Measurements from ENCODE around the gene CLN6.

Gene CLN6

GRCh38 chr15:68229386-68230156 is at the start of gene CLN6:
Gene CLN6 (minus strand): TSS chr15:68229728. CDS start chr15:68229584, 144 bp downstream.
- DNase-seq (ENCODE audit: insufficient read length, low spot score) (peak; percentile 84), FAIRE-seq (peak; percentile 59)

DNA sequence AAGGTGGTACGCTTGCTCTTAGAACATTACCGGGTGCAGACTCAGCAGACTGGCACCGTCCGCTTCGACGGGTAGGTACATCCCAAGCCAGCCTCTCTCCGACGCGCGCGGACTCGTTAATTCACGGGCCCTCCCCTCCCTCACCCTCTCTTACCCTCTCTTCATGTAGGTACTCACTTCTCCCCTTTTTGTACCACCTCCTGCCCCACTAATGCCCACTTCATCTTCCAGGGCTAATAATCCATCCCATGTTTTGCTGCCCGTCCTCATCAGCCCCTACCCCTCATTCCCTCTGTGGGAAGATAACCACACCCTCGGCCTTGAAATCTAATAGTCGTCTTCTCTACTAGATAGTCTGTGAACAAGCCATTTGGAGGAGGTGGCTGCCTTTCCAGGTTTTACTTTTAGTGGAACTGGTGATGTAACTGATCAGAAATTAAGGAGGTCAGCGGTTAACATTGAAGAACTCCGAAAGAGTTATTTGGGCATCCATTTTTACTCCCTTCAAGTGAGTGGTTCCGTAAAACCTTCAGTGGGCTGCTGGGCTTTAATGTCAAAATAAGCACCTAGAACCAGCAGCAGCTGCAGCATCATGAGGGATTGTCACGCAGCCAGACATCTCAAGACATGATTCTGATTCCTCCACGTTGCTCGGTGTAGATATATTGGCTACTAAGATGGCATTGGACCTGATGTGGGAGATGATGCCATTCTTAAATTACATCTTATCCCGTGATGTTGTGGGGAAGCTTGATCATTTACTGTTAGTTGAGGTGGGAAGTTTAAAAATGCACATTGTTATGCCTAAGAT is 49.3 kb upstream of the CLN6 start:
- DNase-seq (ENCODE audit: insufficient read length, low spot score) (no peak), FAIRE-seq (no peak)

DNA sequence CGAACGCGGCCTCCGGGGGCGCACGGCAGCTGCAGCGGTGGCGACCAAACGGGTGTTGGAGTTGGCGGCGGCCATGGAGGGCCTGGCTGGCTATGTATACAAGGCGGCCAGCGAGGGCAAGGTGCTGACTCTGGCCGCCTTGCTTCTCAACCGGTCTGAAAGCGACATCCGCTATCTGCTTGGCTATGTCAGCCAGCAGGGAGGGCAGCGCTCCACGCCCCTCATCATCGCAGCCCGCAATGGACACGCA is 48.7 kb upstream of the CLN6 start:
- no peak for FAIRE-seq
- DNase-seq (ENCODE audit: insufficient read length, low spot score), result no peak

GRCh38 chr15:68277603-68278344 is 48.2 kb upstream of the CLN6 start, which contains the start of gene FEM1B:
Gene FEM1B (plus strand): TSS chr15:68277745. CDS start chr15:68278418, 673 bp downstream.
- FAIRE-seq (peak; percentile 73), DNase-seq (ENCODE audit: insufficient read length, low spot score) (peak; percentile 69)

GRCh38 chr15:68277131-68277602 is 47.6 kb upstream of the CLN6 start:
- DNase-seq (ENCODE audit: insufficient read length, low spot score), result no peak

GRCh38 chr15:68276668-68277067 is 47.1 kb upstream of the CLN6 start:
- no peak for FAIRE-seq
- no peak for DNase-seq (ENCODE audit: insufficient read length, low spot score)

More at GRCh38 chr15:68277131-68277602, 47.6 kb upstream of the CLN6 start:
- FAIRE-seq, result no peak

DNA sequence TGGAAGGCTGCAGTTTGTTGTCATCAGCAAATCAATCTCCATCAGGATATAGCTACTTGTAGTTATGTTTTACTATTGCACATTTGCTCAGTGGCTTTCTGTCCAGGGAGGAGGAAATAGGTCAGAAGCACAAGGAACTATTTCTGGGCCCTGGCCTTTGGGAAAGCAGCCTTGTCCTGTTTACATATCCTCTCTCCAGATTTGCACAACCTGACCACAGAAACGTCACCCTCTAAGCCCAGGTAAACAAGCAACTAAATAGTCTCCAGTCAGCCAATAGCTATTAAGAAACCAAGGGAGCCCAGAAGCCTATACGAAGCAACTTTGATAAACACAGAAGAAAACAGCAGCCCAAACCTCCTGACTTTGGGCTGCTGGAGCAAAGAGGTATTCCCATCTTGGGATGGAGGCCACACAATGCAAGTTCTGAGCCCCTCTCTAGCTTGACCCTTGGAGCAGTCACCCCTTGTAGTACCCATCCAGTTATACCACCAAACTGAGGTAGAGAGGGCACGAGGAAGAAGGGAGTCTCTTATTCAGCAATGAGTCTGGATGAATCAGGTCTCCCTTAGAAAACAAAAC is 45.7 kb upstream of the CLN6 start:
- FAIRE-seq, result no peak
- DNase-seq (ENCODE audit: insufficient read length, low spot score), result no peak

- no peak for DNase-seq (ENCODE audit: insufficient read length, low spot score)
- FAIRE-seq, result no peak
Observed at GRCh38 chr15:68274201-68274848, 44.8 kb upstream of the CLN6 start.

DNA sequence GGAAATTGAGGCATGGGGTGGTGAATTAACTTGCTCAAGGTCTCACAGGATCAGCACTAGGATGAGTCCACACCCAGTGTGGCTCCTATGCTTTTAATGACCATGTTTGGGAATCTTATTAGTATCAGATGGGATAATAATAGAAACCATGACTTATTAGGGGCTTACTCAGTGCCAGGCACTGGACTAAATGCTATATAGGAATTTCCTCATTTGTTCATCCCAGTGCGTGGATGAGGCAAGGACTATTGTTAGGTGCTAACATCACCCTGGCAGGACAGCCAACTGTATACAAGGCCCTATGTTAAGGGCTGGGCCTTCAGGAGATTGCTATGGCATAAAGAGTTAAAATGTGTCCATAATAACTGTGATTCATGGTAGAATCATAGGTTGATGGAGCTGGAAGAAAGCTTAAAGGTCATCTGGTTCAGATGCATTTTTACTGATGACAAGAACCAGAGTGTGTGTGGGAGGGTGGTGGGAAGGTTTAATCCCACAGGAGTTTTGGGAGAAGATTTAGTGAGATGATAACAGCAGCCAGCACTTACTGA is 43.3 kb upstream of the CLN6 start:
- no peak for FAIRE-seq

GRCh38 chr15:68271854-68272471 is 42.4 kb upstream of the CLN6 start:
- FAIRE-seq (no peak), DNase-seq (ENCODE audit: insufficient read length, low spot score) (no peak)

More for the DNA sequence above, 43.3 kb upstream of the CLN6 start:
- no peak for DNase-seq (ENCODE audit: insufficient read length, low spot score)

DNA sequence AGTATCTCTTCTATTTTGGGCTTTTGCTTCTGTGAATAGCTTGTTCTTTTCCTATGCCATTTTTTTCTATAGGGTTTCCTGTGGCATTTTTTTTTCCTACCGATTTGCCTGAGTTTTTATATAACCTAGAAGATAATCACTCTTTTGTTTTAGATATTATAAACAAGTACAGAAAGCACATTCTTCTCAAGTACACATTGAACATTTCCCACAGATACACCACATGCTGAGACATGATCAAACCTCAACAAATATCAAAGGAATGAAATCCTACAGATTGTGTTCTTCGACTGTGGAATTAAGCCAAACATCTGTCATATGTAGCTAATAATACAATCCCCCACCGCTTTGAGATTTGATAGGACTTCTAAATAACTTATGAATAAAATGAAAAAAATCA is 38.9 kb upstream of the CLN6 start:
- DNase-seq (ENCODE audit: insufficient read length, low spot score) (no peak), FAIRE-seq (no peak)

- DNase-seq (ENCODE audit: insufficient read length, low spot score), result no peak
- no peak for FAIRE-seq
Observed at GRCh38 chr15:68265674-68266073, 36.1 kb upstream of the CLN6 start.

DNA sequence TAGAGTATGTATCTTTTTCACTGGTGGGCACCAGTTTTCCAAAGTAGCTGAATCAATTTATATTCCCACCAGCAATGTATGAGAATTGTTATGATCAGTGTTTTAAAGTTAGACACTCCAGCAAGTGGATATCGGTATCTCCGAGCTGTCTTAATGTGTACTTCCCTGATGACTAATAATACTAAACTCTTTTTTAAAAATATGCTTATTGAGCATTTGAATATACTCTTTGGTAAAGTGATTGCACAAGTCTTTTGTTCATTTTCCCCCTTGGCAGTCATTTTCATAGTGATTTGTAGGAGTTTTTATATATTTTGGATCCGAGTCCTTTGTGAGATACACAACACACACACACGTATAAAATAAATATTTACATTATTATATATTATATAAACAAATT is 35.6 kb upstream of the CLN6 start:
- DNase-seq (ENCODE audit: insufficient read length, low spot score), result no peak
- FAIRE-seq, result no peak

GRCh38 chr15:68264282-68264681 is 34.8 kb upstream of the CLN6 start:
- DNase-seq (ENCODE audit: insufficient read length, low spot score) (no peak), FAIRE-seq (no peak)

DNA sequence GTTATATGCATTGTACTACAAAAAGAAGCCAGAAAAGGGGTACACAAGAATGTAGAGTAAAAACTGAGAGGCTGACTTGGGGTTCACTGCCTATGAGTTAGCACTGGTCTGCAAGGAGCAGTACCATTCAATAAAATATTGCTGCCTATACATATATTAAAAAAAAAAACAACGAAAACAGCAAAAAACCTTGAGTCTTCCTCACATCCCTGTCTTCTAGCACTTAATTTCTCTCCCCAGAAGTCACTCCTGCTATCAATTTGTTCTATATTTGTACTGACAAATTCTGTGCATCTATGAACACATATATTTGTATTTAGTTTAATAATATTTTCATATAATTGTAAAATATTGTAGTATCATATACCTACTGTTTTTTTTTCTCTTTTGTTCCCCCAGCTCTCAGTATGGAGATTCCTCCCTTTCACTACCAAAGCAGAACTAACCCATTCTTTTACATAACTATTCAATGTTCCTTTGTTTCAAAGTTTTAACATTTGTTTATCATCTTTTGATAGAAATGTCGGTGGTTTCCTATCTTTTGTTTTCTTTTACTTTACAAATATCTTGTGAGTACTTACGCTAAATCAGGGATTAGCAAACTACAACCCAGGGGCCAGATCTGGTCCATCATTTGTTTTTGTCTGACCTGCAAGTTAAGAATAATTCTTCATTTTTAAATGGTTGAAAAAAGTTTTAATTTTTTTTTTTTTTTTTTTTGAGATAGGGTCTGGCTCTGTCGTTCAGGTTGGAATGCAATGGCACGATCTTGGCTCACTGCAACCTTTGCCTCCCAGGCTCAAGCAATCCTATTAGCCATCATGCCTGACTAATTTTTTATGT is 33.2 kb upstream of the CLN6 start:
- no peak for DNase-seq (ENCODE audit: insufficient read length, low spot score)
- FAIRE-seq, result no peak

- FAIRE-seq, result no peak
Observed at GRCh38 chr15:68261980-68262379, 32.5 kb upstream of the CLN6 start.

GRCh38 chr15:68261241-68261640 is 31.7 kb upstream of the CLN6 start:
- FAIRE-seq (no peak), DNase-seq (ENCODE audit: insufficient read length, low spot score) (no peak)

More at GRCh38 chr15:68261980-68262379, 32.5 kb upstream of the CLN6 start:
- DNase-seq (ENCODE audit: insufficient read length, low spot score), result no peak

GRCh38 chr15:68259883-68260282 is 30.4 kb upstream of the CLN6 start:
- DNase-seq (ENCODE audit: insufficient read length, low spot score) (no peak), FAIRE-seq (no peak)

- FAIRE-seq (no peak), DNase-seq (ENCODE audit: insufficient read length, low spot score) (no peak)
Observed at GRCh38 chr15:68258692-68259091, 29.2 kb upstream of the CLN6 start.

Data from GM19239 (cell line).